Esophagus squamous epithelium (tissue), 5 donors: Measurements from ENCODE around the gene PAOX. TPM values are rescaled to one million over a fixed set of nuclear protein-coding genes. Genes with fewer than 3 reads are reported as not detected.
A peak's percentile ranks its signal among the peaks of the same experiment; 100 is the strongest.

Experiments
- DNase-seq: peaks from one replicate; lab custom pipeline; 2025; lab: John Stamatoyannopoulos, UW
- H3K27ac ChIP-seq, 4 donors: fragments of 200-600 bp; sonication (generic); one replicate each; pipeline ENCODE4 v1.5.1; 2016 to 2019; ENCODE audit warnings: mild to moderate bottlenecking in 1 of 4
- H3K27me3 ChIP-seq, 4 donors: fragments of 200-600 bp; sonication (generic); 1 replicate in 3 of 4; 2 replicates in 1 of 4; pipeline versions ENCODE4 v1.5.1 to v1.6.0; 2017 to 2021; ENCODE audit warnings: antibody characterized with exemption in 1 of 4
- H3K36me3 ChIP-seq, 3 donors: fragments of 200-600 bp; sonication (generic); one replicate each; pipeline ENCODE4 v1.5.1; 2016 to 2019
- H3K4me1 ChIP-seq, 3 donors: fragments of 200-600 bp; sonication (generic); one replicate each; pipeline ENCODE4 v1.5.1; 2017 to 2019
- H3K4me3 ChIP-seq, 4 donors: fragments of 200-600 bp; sonication (generic); 1 replicate in 3 of 4; 2 replicates in 1 of 4; pipeline ENCODE4 v1.5.1; 2016 to 2019; ENCODE audit warnings: mild to moderate bottlenecking in 2 of 4, moderate library complexity in 1 of 4
- H3K9me3 ChIP-seq, 3 donors: fragments of 200-600 bp; sonication (generic); one replicate each; pipeline ENCODE4 v1.5.1; 2016 to 2019
- CTCF ChIP-seq, 6 experiments: fragments of 450-650 bp in 4 of 6; fragments of 200-600 bp in 2 of 6; sonication (generic) in 2 of 6; IDR thresholded peaks; one replicate each; pipeline ENCODE4 v1.5.1; 2016 to 2019; ENCODE audit warnings: antibody characterized with exemption in 6 of 6, mild to moderate bottlenecking in 4 of 6, moderate library complexity in 4 of 6
- POLR2A ChIP-seq, 4 donors: fragments of 450-650 bp; IDR thresholded peaks; one replicate each; pipeline ENCODE4 v1.6.1; 2017; ENCODE audit warnings: antibody characterized with exemption in 4 of 4, mild to moderate bottlenecking in 4 of 4, moderate library complexity in 3 of 4
- WGBS, 2 donors: methylation state at CpG; one replicate each; pipeline ENCODE4 v1.1.5; 2018; 5-methylcytosine and 5-hydroxymethylcytosine counted together
- intact Hi-C: fragments of 100-400 bp; cut with DNase I; formaldehyde crosslinking; loops from one replicate; pipeline ENCODE4 v1.15.0; 2022
- total RNA-seq, 4 donors: library from RNA; depleted of rRNA; stranded (reverse); fragments of >200 nt; gene quantifications; one replicate each; pipeline ENCODE4 v1.1.0, GENCODE V29; 2016
- donor health status: DM: yes; HTN: yes; CAD: no.

Gene PAOX
- total RNA-seq, 4 donors from 2014 or later, result 11.5 to 16.6 (median 15.9) TPM

- intact Hi-C loops, result no loop called here
- TF ChIP-seq CTCF (IDR thresholded peaks at IDR 0.05), result no peak
- TF ChIP-seq POLR2A (IDR thresholded peaks at IDR 0.05), result no peak
- Histone ChIP-seq H3K4me1 (peaks cover 9 to 40% (median 11%) of the 10 kb centered on the region in 3 donors), H3K4me3 (no peak overlapping the region), H3K27me3 (no peaks in the 10 kb centered on the region), H3K27ac (no peak overlapping the region), H3K36me3 (peaks cover 21 to 86% (median 28%) of the 10 kb centered on the region in 3 donors), H3K9me3 (no peaks in the 10 kb centered on the region)
- no peak for DNase-seq
- WGBS, 2 donors, result 100% methylated on average over 1 of the region's 7 CpGs; no CpG with 5 or more reads in 1 of the 2 donors
Observed at GRCh38 chr10:133368153-133368552, 10.9 kb upstream of the PAOX start.

GRCh38 chr10:133370030-133370786 lies 8.9 kb upstream of the PAOX start:
- intact Hi-C loops, result no loop called here
- TF ChIP-seq POLR2A (IDR thresholded peaks at IDR 0.05), result no peak
- TF ChIP-seq CTCF (IDR thresholded peaks at IDR 0.05), result no peak
- no peak overlapping the region for H3K27ac ChIP-seq
- H3K27me3 ChIP-seq, result no peaks in the 10 kb centered on the region
- WGBS, 2 donors, result 93 to 94% methylated on average over 11 to 15 of the region's 24 CpGs
- no peak for DNase-seq
- H3K9me3 ChIP-seq, result no peaks in the 10 kb centered on the region
- peaks cover 21 to 66% (median 28%) of the 10 kb centered on the region in 3 donors for H3K36me3 ChIP-seq
- peaks cover 11 to 38% (median 15%) of the 10 kb centered on the region in 3 donors for H3K4me1 ChIP-seq
- H3K4me3 ChIP-seq, result no peak overlapping the region

- no peak for DNase-seq
- Histone ChIP-seq H3K27ac (peak overlapping the region in 2 of 4 donors; percentile 88 to 97), H3K9me3 (no peaks in the 10 kb centered on the region), H3K4me3 (peak overlapping the region; percentile 83 to 97 (median 88)), H3K27me3 (no peaks in the 10 kb centered on the region), H3K36me3 (peaks cover 10 to 43% (median 14%) of the 10 kb centered on the region in 3 donors), H3K4me1 (peaks cover 12 to 31% (median 12%) of the 10 kb centered on the region in 3 donors)
- intact Hi-C loops, result no loop called here
- no CpG with 5 or more reads among the region's 20 CpGs for WGBS, 2 donors
- TF ChIP-seq POLR2A (IDR thresholded peaks at IDR 0.05) (no peak), CTCF (IDR thresholded peaks at IDR 0.05) (no peak)
Observed at GRCh38 chr10:133372507-133372906, 6.6 kb upstream of the PAOX start.

- H3K27me3 ChIP-seq, result no peaks in the 10 kb centered on the region
- H3K27ac ChIP-seq, result peak within 1 kb of the TSS; percentile 88 to 99 (median 96)
- peaks cover 10 to 33% (median 10%) of the 10 kb centered on the region in 3 donors for H3K36me3 ChIP-seq
- TF ChIP-seq POLR2A (IDR thresholded peaks at IDR 0.05), result peak in 2 of 4 donors; percentile 55 to 63
- no peak for TF ChIP-seq CTCF (IDR thresholded peaks at IDR 0.05)
- peaks cover 18 to 38% (median 20%) of the 10 kb centered on the region in 3 donors for H3K4me1 ChIP-seq
- peak; percentile 83 for DNase-seq
- peak within 1 kb of the TSS; percentile 83 to 97 (median 88) for H3K4me3 ChIP-seq
- WGBS, 2 donors, result 1 to 4% methylated on average over 5 to 21 of the region's 89 CpGs
- intact Hi-C loops, result no loop called here
- H3K9me3 ChIP-seq, result no peaks in the 10 kb centered on the region
Observed at GRCh38 chr10:133373174-133374090, 5.6 kb upstream of the PAOX start, which contains the start of gene ECHS1. TSS of gene ECHS1 (minus strand) at chr10:133373354. CDS start at chr10:133373333, 21 bp downstream.
